Testis (tissue), 2 donors: Measurements from ENCODE around the gene BMPR1B.

Experiments used
- CTCF ChIP-seq, 3 experiments: fragments of 450-650 bp in 2 of 3; fragments of 200-600 bp in 1 of 3; sonication (generic) in 1 of 3; IDR thresholded peaks; one replicate each; pipeline ENCODE4 v1.5.1; 2016 to 2019; ENCODE audit warnings: antibody characterized with exemption in 3 of 3, mild to moderate bottlenecking in 2 of 3, moderate library complexity in 1 of 3
- POLR2A ChIP-seq: fragments of 450-650 bp; IDR thresholded peaks from one replicate; pipeline ENCODE4 v1.6.1; 2017; ENCODE audit warnings: antibody characterized with exemption, mild to moderate bottlenecking, moderate library complexity

GRCh38 chr4:95204873-95205272 lies 447.1 kb downstream of the BMPR1B start:
- TF ChIP-seq CTCF (IDR thresholded peaks at IDR 0.05) (peak in 1 of 3 experiments; percentile 18), POLR2A (no peak)
